Endodermal cell (in vitro differentiated cells): ENCODE measurements around the gene B3GALT4. TPM values are rescaled to one million over a fixed set of nuclear protein-coding genes. Genes with fewer than 3 reads are reported as not detected.
A peak's percentile ranks its signal among the peaks of the same experiment; 100 is the strongest.

Experiments used
- DNase-seq: peaks from one replicate; pipeline ENCODE4 v3.0.0-alpha.2; 2017
- H3K27ac ChIP-seq: 2 replicates; pipeline ENCODE4 v1.5.1; 2013; ENCODE audit warnings: mild to moderate bottlenecking, low read depth, low read length, moderate library complexity
- H3K27me3 ChIP-seq: 2 replicates; pipeline ENCODE4 v1.6.1; 2013; ENCODE audit warnings: mild to moderate bottlenecking, low read length, moderate library complexity; ENCODE audit not compliant: insufficient read depth, control insufficient read depth, poor library complexity, severe bottlenecking
- H3K36me3 ChIP-seq: 2 replicates; pipeline ENCODE4 v1.7.0; 2013; ENCODE audit warnings: mild to moderate bottlenecking, low read length, moderate library complexity; ENCODE audit not compliant: control insufficient read depth, insufficient read depth
- H3K4me1 ChIP-seq: one replicate; pipeline ENCODE4 v1.7.0; 2013; ENCODE audit warnings: low read length; ENCODE audit not compliant: control insufficient read depth, insufficient read depth
- H3K4me3 ChIP-seq: 2 replicates; pipeline ENCODE4 v1.5.1; 2013; ENCODE audit warnings: mild to moderate bottlenecking, low read length, moderate library complexity
- H3K9ac ChIP-seq: 2 replicates; pipeline ENCODE4 v1.6.1; 2013; ENCODE audit warnings: mild to moderate bottlenecking, low read length, moderate library complexity; ENCODE audit not compliant: poor library complexity, severe bottlenecking; ENCODE audit errors: extremely low read depth
- H3K9me3 ChIP-seq: 2 replicates; pipeline ENCODE4 v1.6.1; 2013; ENCODE audit warnings: mild to moderate bottlenecking, low read length, moderate library complexity; ENCODE audit not compliant: control insufficient read depth
- H3K27ac Mint-ChIP-seq: 2 replicates; pipeline ENCODE4 v1.8.0; 2020; ENCODE audit warnings: mixed read lengths
- H3K27me3 Mint-ChIP-seq: 2 replicates; pipeline ENCODE4 v1.8.0; 2021; ENCODE audit warnings: mild to moderate bottlenecking, mixed read lengths; ENCODE audit not compliant: insufficient read depth
- H3K36me3 Mint-ChIP-seq: 2 replicates; pipeline ENCODE4 v1.8.0; 2020; ENCODE audit warnings: low read depth, mixed read lengths
- H3K4me1 Mint-ChIP-seq: 2 replicates; pipeline ENCODE4 v1.8.0; 2020; ENCODE audit warnings: mixed read lengths
- H3K4me3 Mint-ChIP-seq: 2 replicates; pipeline ENCODE4 v1.8.0; 2020; ENCODE audit warnings: mild to moderate bottlenecking, moderate library complexity, mixed read lengths
- H3K9me3 Mint-ChIP-seq: 2 replicates; pipeline ENCODE4 v1.8.0; 2020; ENCODE audit warnings: mild to moderate bottlenecking, mixed read lengths
- CTCF ChIP-seq: fragments of 200-600 bp; sonication (generic); conservative IDR thresholded peaks from 2 replicates; pipeline ENCODE4 v1.5.0; 2021; ENCODE audit warnings: antibody characterized with exemption, mild to moderate bottlenecking
- WGBS, 2 experiments: methylation state at CpG; one replicate each; pipeline versions ENCODE4 v1.1.5 to v1.1.7; 2013; ENCODE audit warnings: missing lambda C conversion rate in 2 of 2, mixed read lengths in 1 of 2; ENCODE audit not compliant: insufficient coverage in 1 of 2, insufficient read length in 1 of 2; 5-methylcytosine and 5-hydroxymethylcytosine counted together
- total RNA-seq, 2 donors: library from RNA; stranded (reverse); fragmentation: NEBNext Ultra II Directional in 1 of 2; extraction: Animal tissue kit (Norgen Biotek cat#: 25700) in 1 of 2; gene quantifications; 2 replicates in 1 of 2; 3 replicates in 1 of 2; pipeline ENCODE4 v1.2.1, GENCODE V29; 2021

Gene B3GALT4
- total RNA-seq, 2 donors from 2014 or later = 3.9 to 5.5 TPM

GRCh38 chr6:33286946-33287914 is 10.3 kb downstream of the B3GALT4 start:
- peaks cover 41% of the 10 kb centered on the region for H3K36me3 Mint-ChIP-seq
- H3K9ac ChIP-seq = no peak overlapping the region
- 93% methylated on average over 16 to 22 of the region's 22 CpGs for WGBS, 2 experiments

GRCh38 chr6:33288141-33288920 is 11.4 kb downstream of the B3GALT4 start:
- Mint-ChIP-seq H3K9me3 (no peaks in the 10 kb centered on the region), H3K27me3 (no peaks in the 10 kb centered on the region), H3K27ac (peak overlapping the region; percentile 89), H3K4me1 (peaks cover 13% of the 10 kb centered on the region), H3K4me3 (peak overlapping the region; percentile 83), H3K36me3 (peaks cover 46% of the 10 kb centered on the region)
- peak overlapping the region; percentile 70 for H3K9ac ChIP-seq
- H3K36me3 ChIP-seq = peaks cover 48% of the 10 kb centered on the region
- no peak overlapping the region for H3K27ac ChIP-seq
- no peaks in the 10 kb centered on the region for H3K9me3 ChIP-seq
- H3K4me1 ChIP-seq = no peaks in the 10 kb centered on the region
- no peak for DNase-seq
- no peak for TF ChIP-seq CTCF
- 14 to 17% methylated on average over 16 to 19 of the region's 21 CpGs for WGBS, 2 experiments
- no peaks in the 10 kb centered on the region for H3K27me3 ChIP-seq
- peak overlapping the region; percentile 97 for H3K4me3 ChIP-seq

More at GRCh38 chr6:33286946-33287914, 10.3 kb downstream of the B3GALT4 start:
- no peaks in the 10 kb centered on the region for H3K4me1 ChIP-seq
- no peak overlapping the region for H3K27ac ChIP-seq
- no peak for TF ChIP-seq CTCF
- Mint-ChIP-seq H3K27me3 (no peaks in the 10 kb centered on the region), H3K4me3 (peak overlapping the region; percentile 83), H3K4me1 (peaks cover 13% of the 10 kb centered on the region), H3K27ac (no peak overlapping the region), H3K9me3 (no peaks in the 10 kb centered on the region)
- no peaks in the 10 kb centered on the region for H3K27me3 ChIP-seq
- H3K36me3 ChIP-seq = peaks cover 47% of the 10 kb centered on the region
- no peak overlapping the region for H3K4me3 ChIP-seq
- no peaks in the 10 kb centered on the region for H3K9me3 ChIP-seq
- no peak for DNase-seq

GRCh38 chr6:33288921-33289783 is 12.2 kb downstream of the B3GALT4 start, which contains the start of the genes PFDN6 and WDR46:
PFDN6 (plus strand) TSS chr6:33289601; CDS start chr6:33289857, 256 bp downstream.
WDR46 (minus strand) TSS chr6:33289239; CDS start chr6:33289170, 69 bp downstream.
- Histone ChIP-seq H3K4me3 (peak within 1 kb of the TSS; percentile 97), H3K4me1 (no peaks in the 10 kb centered on the region), H3K36me3 (peaks cover 48% of the 10 kb centered on the region), H3K27me3 (no peaks in the 10 kb centered on the region), H3K9me3 (no peaks in the 10 kb centered on the region), H3K9ac (peak within 1 kb of the TSS; percentile 70), H3K27ac (no peak within 1 kb of the TSS)
- peak; percentile 91 for DNase-seq
- no peaks in the 10 kb centered on the region for H3K27me3 Mint-ChIP-seq
- H3K9me3 Mint-ChIP-seq = no peaks in the 10 kb centered on the region
- peaks cover 13% of the 10 kb centered on the region for H3K4me1 Mint-ChIP-seq
- H3K4me3 Mint-ChIP-seq = peak within 1 kb of the TSS; percentile 83
- H3K27ac Mint-ChIP-seq = peak within 1 kb of the TSS; percentile 89
- peaks cover 48% of the 10 kb centered on the region for H3K36me3 Mint-ChIP-seq
- WGBS, 2 experiments = 0% methylated on average over 16 to 43 of the region's 43 CpGs
- TF ChIP-seq CTCF = no peak
